ENCODE data around the gene HNRNPU.

DNA sequence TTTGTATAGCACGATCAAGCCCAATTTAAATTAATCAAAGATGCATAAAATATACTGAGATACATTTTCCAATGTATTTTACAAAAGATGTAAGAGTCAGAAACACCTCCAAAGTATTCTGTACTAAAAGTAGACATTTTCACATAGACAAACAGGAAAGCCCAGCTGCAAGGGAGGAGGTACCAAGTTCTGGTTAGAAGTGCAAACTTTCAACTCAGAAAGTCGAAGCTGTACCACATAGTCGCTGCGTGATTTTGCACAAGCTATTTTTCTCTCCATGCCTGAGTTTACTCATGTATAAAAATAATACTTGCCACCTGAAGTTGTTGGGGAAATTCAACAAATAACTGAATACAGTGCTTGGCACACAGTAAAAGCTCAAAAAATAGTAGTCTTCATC lies 5.6 kb upstream of the HNRNPU start:
- TF ChIP-seq EZH2 (IDR thresholded peaks at IDR 0.05; ENCODE audit: insufficient read depth, poor library complexity, severe bottlenecking), result no peak
- no peak for TF ChIP-seq EZH2phosphoT487 (IDR thresholded peaks at IDR 0.05; ENCODE audit: insufficient read depth, low read depth)

All from GM23248 (cell line).